IMR-90 (cell line): Measurements from ENCODE around the gene INPP5J. TPM values are rescaled to one million over a fixed set of nuclear protein-coding genes. Genes with fewer than 3 reads are reported as not detected.
A peak's percentile ranks its signal among the peaks of the same experiment; 100 is the strongest.

Experiments used
- ATAC-seq: fragments of 200-7000 bp; cut with Tn5 transposase; 2 replicates; pipeline ENCODE4 v1.9.1; 2020; ENCODE audit warnings: low read depth, mild to moderate bottlenecking, moderate library complexity
- BruUV-seq: library from RNA; stranded (reverse); fragments of 400-500 nt; replicated peaks from 2 replicates; lab custom pipeline; 2021; lab: Mats Ljungman, UMichigan
- CTCF ChIA-PET: fragments of 300-600 bp; formaldehyde crosslinking; extraction: SDS; loops from one replicate; lab custom pipeline; 2021; ENCODE audit warnings: antibody characterized with exemption; lab: Yijun Ruan, JAX
- POLR2A ChIA-PET: fragments of 300-600 bp; sonication (Branson Sonifier 250); formaldehyde crosslinking; loops from one replicate; lab custom pipeline; 2022; ENCODE audit warnings: antibody characterized with exemption; ENCODE audit not compliant: unreplicated experiment; lab: Charles Lee
- DNase-seq: peaks from one replicate; pipeline ENCODE4 v3.0.0; 2013
- H2AFZ ChIP-seq: replicated peaks from 2 replicates; pipeline ENCODE3; 2013; ENCODE audit warnings: low read length, mild to moderate bottlenecking; ENCODE audit not compliant: poor library complexity
- H2AK5ac ChIP-seq: 2 replicates; pipeline ENCODE4 v1.6.1; 2013; ENCODE audit warnings: low read depth, low read length, inconsistent platforms
- H2AK9ac ChIP-seq: replicated peaks from 2 replicates; pipeline ENCODE3; 2013; ENCODE audit warnings: mild to moderate bottlenecking, low read depth, low read length, moderate library complexity; ENCODE audit not compliant: poor library complexity
- H2BK120ac ChIP-seq: 2 replicates; pipeline ENCODE4 v1.6.1; 2013; ENCODE audit warnings: low read depth, low read length, inconsistent platforms
- H2BK15ac ChIP-seq: 3 replicates; pipeline ENCODE4 v1.6.1; 2013; ENCODE audit warnings: low read depth, low read length, inconsistent platforms
- H2BK20ac ChIP-seq: 2 replicates; pipeline ENCODE4 v1.6.1; 2013; ENCODE audit warnings: low read depth, mild to moderate bottlenecking, inconsistent platforms, low read length, moderate library complexity
- H2BK5ac ChIP-seq: 2 replicates; pipeline ENCODE4 v1.6.1; 2013; ENCODE audit warnings: mild to moderate bottlenecking, low read depth, low read length, inconsistent platforms; ENCODE audit not compliant: poor library complexity, severe bottlenecking
- H3K14ac ChIP-seq: replicated peaks from 2 replicates; pipeline ENCODE4 v1.6.1; 2013; ENCODE audit warnings: low read depth, low read length, inconsistent platforms
- H3K18ac ChIP-seq: 2 replicates; pipeline ENCODE4 v1.6.1; 2013; ENCODE audit warnings: low read depth, low read length, control low read depth
- H3K23ac ChIP-seq: 2 replicates; pipeline ENCODE4 v1.6.1; 2013; ENCODE audit warnings: low read depth, low read length, inconsistent platforms
- H3K27ac ChIP-seq: 2 replicates; pipeline ENCODE4 v1.5.1; 2013; ENCODE audit warnings: mild to moderate bottlenecking, control low read depth, low read length; ENCODE audit not compliant: insufficient read depth
- H3K27me3 ChIP-seq: 2 replicates; pipeline ENCODE4 v1.6.1; 2013; ENCODE audit warnings: low read length; ENCODE audit not compliant: control insufficient read depth, insufficient read depth
- H3K36me3 ChIP-seq: 2 replicates; pipeline ENCODE4 v1.6.1; 2013; ENCODE audit warnings: low read length, mixed read lengths; ENCODE audit not compliant: control insufficient read depth, insufficient read depth
- H3K4ac ChIP-seq: 2 replicates; pipeline ENCODE4 v1.6.1; 2013; ENCODE audit warnings: low read depth, low read length, inconsistent platforms
- H3K4me1 ChIP-seq: 2 replicates; pipeline ENCODE4 v1.6.1; 2013; ENCODE audit warnings: low read length, mixed read lengths; ENCODE audit not compliant: control insufficient read depth, insufficient read depth
- H3K4me2 ChIP-seq: 2 replicates; pipeline ENCODE4 v1.6.1; 2013; ENCODE audit warnings: low read depth, mild to moderate bottlenecking, control low read depth, low read length, moderate library complexity
- H3K4me3 ChIP-seq: 2 replicates; pipeline ENCODE4 v1.5.1; 2013; ENCODE audit warnings: low read depth, mild to moderate bottlenecking, control low read depth, low read length, moderate library complexity; ENCODE audit not compliant: insufficient read depth
- H3K56ac ChIP-seq: 2 replicates; pipeline ENCODE4 v1.6.1; 2013; ENCODE audit warnings: low read length, inconsistent platforms; ENCODE audit not compliant: insufficient read depth; ENCODE audit errors: extremely low read depth
- H3K79me1 ChIP-seq, 2 experiments: 2 replicates each; pipeline ENCODE4 v1.6.1; 2013; ENCODE audit warnings: low read length in 2 of 2, inconsistent platforms in 1 of 2, low read depth in 1 of 2
- H3K9ac ChIP-seq: 2 replicates; pipeline ENCODE4 v1.6.1; 2013; ENCODE audit warnings: low read depth, low read length, control low read depth
- H3K9me1 ChIP-seq: 2 replicates; pipeline ENCODE4 v1.6.1; 2013; ENCODE audit warnings: low read length, inconsistent platforms; ENCODE audit not compliant: insufficient read depth
- H3K9me3 ChIP-seq: 2 replicates; pipeline ENCODE4 v1.6.1; 2013; ENCODE audit warnings: low read length; ENCODE audit not compliant: control insufficient read depth, insufficient read depth
- H4K20me1 ChIP-seq: 2 replicates; pipeline ENCODE4 v1.6.1; 2013; ENCODE audit warnings: low read length, inconsistent platforms; ENCODE audit not compliant: insufficient read depth
- H4K5ac ChIP-seq: 2 replicates; pipeline ENCODE4 v1.6.1; 2013; ENCODE audit warnings: mild to moderate bottlenecking, low read depth, low read length, control low read depth
- H4K8ac ChIP-seq, 2 experiments: 2 replicates each; pipeline ENCODE4 v1.6.1; 2013; ENCODE audit warnings: low read depth in 2 of 2, low read length in 2 of 2, control low read depth in 1 of 2, inconsistent platforms in 1 of 2
- H4K91ac ChIP-seq: 2 replicates; pipeline ENCODE4 v1.6.1; 2013; ENCODE audit warnings: low read depth, low read length, inconsistent platforms; ENCODE audit not compliant: insufficient read depth
- BHLHE40 ChIP-seq: fragments of 150-350 bp; IDR thresholded peaks from 2 replicates; pipeline ENCODE4 v1.6.1; 2016; ENCODE audit warnings: mild to moderate bottlenecking, low read depth, low read length
- CEBPB ChIP-seq: IDR thresholded peaks from 2 replicates; pipeline ENCODE4 v1.6.1; 2012; ENCODE audit warnings: low read depth, low read length, improper control_type of control experiment
- MAFK ChIP-seq: IDR thresholded peaks from 2 replicates; pipeline ENCODE4 v1.6.1; 2012; ENCODE audit warnings: low read depth, low read length, improper control_type of control experiment
- MAZ ChIP-seq: IDR thresholded peaks from 2 replicates; pipeline ENCODE4 v1.6.1; 2012; ENCODE audit warnings: low read depth, mild to moderate bottlenecking, low read length, improper control_type of control experiment, moderate library complexity, borderline replicate concordance
- MXI1 ChIP-seq: IDR thresholded peaks from 2 replicates; pipeline ENCODE4 v1.6.1; 2012; ENCODE audit warnings: low read depth, mild to moderate bottlenecking, low read length, moderate library complexity, borderline replicate concordance
- NFE2L2 ChIP-seq: fragments of 150-350 bp; IDR thresholded peaks from 2 replicates; pipeline ENCODE4 v1.6.1; 2016; ENCODE audit warnings: low read depth, mild to moderate bottlenecking, low read length
- POLR2A ChIP-seq: IDR thresholded peaks from 2 replicates; pipeline ENCODE4 v1.6.1; 2012; ENCODE audit warnings: mild to moderate bottlenecking, low read depth, low read length
- RAD21 ChIP-seq: IDR thresholded peaks from 2 replicates; pipeline ENCODE4 v1.6.1; 2012; ENCODE audit warnings: low read length, improper control_type of control experiment
- WGBS, 2 experiments: methylation state at CpG; one replicate each; pipeline versions ENCODE4 v1.1.5 to v1.1.7; 2013; ENCODE audit warnings: missing lambda C conversion rate in 2 of 2; ENCODE audit not compliant: insufficient read length in 1 of 2; ENCODE audit errors: extremely low coverage in 2 of 2; 5-methylcytosine and 5-hydroxymethylcytosine counted together
- dilution Hi-C: fragments of 300-500 bp; cut with HindIII; formaldehyde crosslinking; loops from one replicate; pipeline ENCODE4 v1.14.3; 2018; ENCODE audit warnings: low sequenced_read_pairs; ENCODE audit not compliant: unreplicated experiment
- in situ Hi-C: fragments of 300-500 bp; cut with MboI; formaldehyde crosslinking; loops from 3 replicates; pipeline ENCODE4 v1.14.3; 2019; ENCODE audit warnings: low sequenced_read_pairs, inconsistent platforms, mixed read lengths
- intact Hi-C: fragments of 100-400 bp; cut with micrococcal nuclease; formaldehyde crosslinking; loops from 2 replicates; pipeline ENCODE4 v1.10.0; 2022
- polyA plus RNA-seq, 3 experiments: library from polyadenylated mRNA; depleted of rRNA; stranded (reverse); fragments of >200 nt; gene quantifications; 2 replicates each; pipeline ENCODE4 v1.2.3, GENCODE V29; 2012; ENCODE audit warnings: low replicate concordance in 1 of 3
- total RNA-seq: library from RNA; depleted of rRNA; stranded (reverse); fragments of >200 nt; gene quantifications from 2 replicates; pipeline ENCODE4 v1.2.3, GENCODE V29; 2012

Gene INPP5J
- total and polyA plus RNA-seq, 2 of the 4 experiments (the other 2 are of a cell fraction) = 0.36 to 2.2 TPM

DNA sequence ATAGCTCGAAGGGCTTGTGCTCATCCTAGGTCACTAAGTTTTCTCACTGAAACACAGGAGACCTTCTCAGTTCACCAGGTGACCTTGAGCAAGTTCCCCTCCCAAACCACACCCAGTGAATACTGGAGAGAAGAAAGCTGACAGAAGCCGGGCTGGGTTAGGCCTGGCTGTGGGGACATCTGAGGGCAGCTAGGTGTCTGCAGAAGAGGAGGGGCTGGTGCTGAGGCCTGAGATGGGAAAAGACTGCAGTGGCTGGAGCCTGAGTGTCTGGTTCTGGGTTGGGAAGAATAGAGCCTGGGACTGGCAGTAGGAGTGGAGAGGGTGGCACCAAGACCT lies 602 bp upstream of the INPP5J start:
- Histone ChIP-seq H3K4me3 (no peak overlapping the region), H4K91ac (no peak overlapping the region), H2BK5ac (no peak overlapping the region), H3K36me3 (no peaks in the 10 kb centered on the region), H3K79me1 (peaks cover 0 to 4% of the 10 kb centered on the region in 2 experiments; a peak in 1 of 4 replicates), H2BK20ac (no peak overlapping the region), H3K4me2 (no peak overlapping the region), H2AK5ac (peak overlapping the region; percentile 75; the same call in 1 of the 2 replicates), H3K14ac (no peak overlapping the region), H3K23ac (no peak overlapping the region), H2AFZ (peak overlapping the region; percentile 97), H3K27ac (no peak overlapping the region), H3K9ac (no peak overlapping the region; the same call in 1 of the 2 replicates), H4K8ac (no peak overlapping the region; a peak in 1 of 4 replicates), H3K18ac (no peak overlapping the region), H2BK120ac (no peak overlapping the region), H3K27me3 (no peaks in the 10 kb centered on the region; the same call in 1 of the 2 replicates), H3K56ac (no peak overlapping the region), H2BK15ac (no peak overlapping the region), H3K4ac (no peak overlapping the region), H4K20me1 (no peaks in the 10 kb centered on the region), H3K9me3 (no peaks in the 10 kb centered on the region), H3K9me1 (no peaks in the 10 kb centered on the region; the same call in 1 of the 2 replicates), H2AK9ac (no peak overlapping the region), H3K4me1 (peaks cover 5% of the 10 kb centered on the region), H4K5ac (no peak overlapping the region)
- ChIA-PET CTCF (no interaction called here), POLR2A (no interaction called here)
- no peak for TF ChIP-seq RAD21
- no peak for TF ChIP-seq MAFK
- no peak for TF ChIP-seq POLR2A
- no peak for TF ChIP-seq BHLHE40
- TF ChIP-seq MXI1 = no peak
- no peak for TF ChIP-seq CEBPB
- TF ChIP-seq MAZ = no peak
- TF ChIP-seq NFE2L2 = no peak
- in situ Hi-C loops (no loop called here), intact Hi-C loops (no loop called here), dilution Hi-C loops (no loop called here)
- DNase-seq (no peak), ATAC-seq (no peak)
- no CpG with 5 or more reads among the region's 2 CpGs for WGBS, 2 experiments
- BruUV-seq = no TSS peak
